Spleen (tissue), 3 donors: Measurements from ENCODE around the gene MLLT10.

Experiments
- POLR2A ChIP-seq, 3 donors: fragments of 450-650 bp; IDR thresholded peaks; one replicate each; pipeline ENCODE4 v1.5.1; 2017; ENCODE audit warnings: antibody characterized with exemption in 3 of 3, mild to moderate bottlenecking in 1 of 3
- POLR2AphosphoS5 ChIP-seq, 3 donors: sonication (generic); formaldehyde crosslinking; IDR thresholded peaks; one replicate each; pipeline ENCODE4 v1.5.1; 2017; ENCODE audit warnings: antibody characterized with exemption in 3 of 3

DNA sequence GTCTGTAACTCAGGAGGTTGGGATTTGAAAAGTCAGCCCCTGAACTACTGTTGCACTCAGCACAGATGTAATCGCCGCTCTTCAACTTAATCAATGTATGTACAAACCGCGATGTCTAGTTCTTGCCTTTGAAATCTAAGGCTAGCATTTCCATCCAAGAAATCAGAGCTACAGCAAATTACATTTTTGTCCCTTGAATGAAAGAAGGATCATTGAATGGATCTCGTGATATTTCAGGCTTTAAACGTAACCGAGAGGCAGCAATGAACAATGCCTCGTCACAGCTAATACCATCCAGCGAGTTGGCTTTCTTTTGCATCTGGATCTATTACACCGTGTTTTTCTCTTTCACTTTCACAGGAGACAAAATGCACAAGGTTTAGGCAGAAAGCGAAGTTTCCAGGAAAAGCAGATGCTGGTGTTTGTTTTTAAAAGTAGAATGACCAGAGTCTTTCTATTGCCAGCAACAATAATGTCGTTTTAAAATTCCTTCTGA, 14.0 kb upstream of the MLLT10 start:
- TF ChIP-seq POLR2AphosphoS5 (IDR thresholded peaks at IDR 0.05) (no peak), POLR2A (IDR thresholded peaks at IDR 0.05) (no peak)
